ENCODE measurements around the gene HSDL2. TPM values are rescaled to one million over a fixed set of nuclear protein-coding genes. Genes with fewer than 3 reads are reported as not detected.

The HSDL2 gene
- total and polyA plus RNA-seq, 2 of the 4 experiments (the other 2 are of a cell fraction): 17.7 to 65.8 TPM

DNA sequence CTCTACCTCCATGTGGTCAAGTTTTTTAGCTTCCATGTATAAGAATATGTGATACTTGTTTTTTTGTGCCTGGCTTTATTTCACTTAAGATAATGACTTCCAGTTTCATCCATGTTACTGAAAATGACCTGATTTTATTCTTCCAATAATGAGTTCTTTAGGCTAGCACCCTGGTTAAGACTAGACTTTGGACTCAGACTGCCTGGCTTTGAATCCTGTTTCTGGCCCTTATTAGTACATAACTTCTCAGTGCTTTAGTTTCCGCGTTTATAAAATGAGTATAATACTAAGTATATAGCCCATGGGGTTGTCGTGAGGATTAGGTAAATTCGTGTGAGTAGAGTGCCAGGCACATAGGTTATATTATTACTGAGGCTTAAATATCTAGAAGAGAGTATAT, 125.2 kb downstream of the HSDL2 start:
- Histone ChIP-seq H3K23ac (ENCODE audit: low read depth, low read length) (no peak overlapping the region), H3K9me3 (ENCODE audit: control insufficient read depth, insufficient read depth, low read length) (no peaks in the 10 kb centered on the region), H3K18ac (ENCODE audit: low read depth, low read length) (no peak overlapping the region), H2AFZ (replicated peaks; ENCODE audit: low read length, poor library complexity) (no peak overlapping the region), H4K20me1 (ENCODE audit: insufficient read depth, low read length) (no peaks in the 10 kb centered on the region), H3K14ac (replicated peaks; ENCODE audit: low read depth, low read length) (no peak overlapping the region), H3K36me3 (ENCODE audit: control insufficient read depth, insufficient read depth, low read length) (no peaks in the 10 kb centered on the region), H3K4ac (ENCODE audit: low read depth, low read length) (no peak overlapping the region), H2BK5ac (ENCODE audit: low read depth, low read length, poor library complexity, severe bottlenecking) (no peak overlapping the region), H4K5ac (ENCODE audit: low read depth, low read length) (no peak overlapping the region), H3K4me3 (ENCODE audit: insufficient read depth, low read depth, low read length) (no peak overlapping the region), H2BK120ac (ENCODE audit: low read depth, low read length) (no peak overlapping the region), H3K27ac (ENCODE audit: insufficient read depth, low read length) (no peak overlapping the region), H2BK15ac (ENCODE audit: low read depth, low read length) (no peak overlapping the region), H2BK20ac (ENCODE audit: low read depth, low read length) (no peak overlapping the region), H3K27me3 (ENCODE audit: control insufficient read depth, insufficient read depth, low read length) (no peaks in the 10 kb centered on the region), H4K91ac (ENCODE audit: insufficient read depth, low read depth, low read length) (no peak overlapping the region), H2AK5ac (ENCODE audit: low read depth, low read length) (no peak overlapping the region), H3K79me1 (ENCODE audit: low read depth in 1 of 2, low read length in 2 of 2) (no peaks in the 10 kb centered on the region), H3K4me1 (ENCODE audit: control insufficient read depth, insufficient read depth, low read length) (no peaks in the 10 kb centered on the region), H3K4me2 (ENCODE audit: low read depth, low read length) (no peak overlapping the region), H4K8ac (ENCODE audit: low read depth in 2 of 2, low read length in 2 of 2) (no peak overlapping the region), H3K56ac (ENCODE audit: extremely low read depth, insufficient read depth, low read length) (no peak overlapping the region), H3K9me1 (ENCODE audit: insufficient read depth, low read length) (no peaks in the 10 kb centered on the region), H2AK9ac (replicated peaks; ENCODE audit: low read depth, low read length, poor library complexity) (no peak overlapping the region), H3K9ac (ENCODE audit: low read depth, low read length) (no peak overlapping the region)
- no CpG with 5 or more reads among the region's 4 CpGs for WGBS, 2 experiments (ENCODE audit: extremely low coverage in 2 of 2, insufficient read length in 1 of 2)
- ChIA-PET POLR2A (ENCODE audit: unreplicated experiment) (no interaction called here), CTCF (no interaction called here)
- DNase-seq: no peak
- dilution Hi-C loops (cut with HindIII; ENCODE audit: low sequenced_read_pairs, unreplicated experiment) (no loop called here), intact Hi-C loops (cut with micrococcal nuclease) (no loop called here), in situ Hi-C loops (cut with MboI; ENCODE audit: low sequenced_read_pairs) (no loop called here)
- BruUV-seq (replicated peaks): no TSS peak
- no peak for TF ChIP-seq SMC3 (IDR thresholded peaks at IDR 0.05; ENCODE audit: low read depth, low read length)
- no peak for TF ChIP-seq POLR2A (IDR thresholded peaks at IDR 0.05; ENCODE audit: low read depth, low read length)
- no peak for ATAC-seq (ENCODE audit: low read depth)
